Omental fat pad (tissue), 4 donors: ENCODE results near the gene ACVR1C. TPM values are rescaled to one million over a fixed set of nuclear protein-coding genes. Genes with fewer than 3 reads are reported as not detected.

Experiments
- ATAC-seq: fragments of 150-250 bp; one replicate; pipeline ENCODE4 v1.9.1; 2016; ENCODE audit warnings: mild to moderate bottlenecking, moderate library complexity; ENCODE audit not compliant: low FRiP score
- DNase-seq: peaks from one replicate; pipeline ENCODE4 v3.0.0-alpha.2; 2019; ENCODE audit warnings: low spot score
- total RNA-seq, 4 donors: library from RNA; depleted of rRNA; stranded (reverse); fragments of >200 nt; gene quantifications; one replicate each; pipeline ENCODE4 v1.1.0, GENCODE V29; 2016
- TF ChIP-seq, protein P1 (sequence below), 3 donors: fragments of 450-650 bp; IDR thresholded peaks; one replicate each; pipeline ENCODE4 v1.5.1; 2016 to 2017; ENCODE audit warnings: antibody characterized with exemption in 3 of 3, mild to moderate bottlenecking in 3 of 3, moderate library complexity in 2 of 3

ACVR1C gene
- total RNA-seq, result 100 to 1,000 TPM in 1 of 4 donors, 10 to 100 TPM in 3; 12.5 to 118 (median 44.6) TPM

DNA sequence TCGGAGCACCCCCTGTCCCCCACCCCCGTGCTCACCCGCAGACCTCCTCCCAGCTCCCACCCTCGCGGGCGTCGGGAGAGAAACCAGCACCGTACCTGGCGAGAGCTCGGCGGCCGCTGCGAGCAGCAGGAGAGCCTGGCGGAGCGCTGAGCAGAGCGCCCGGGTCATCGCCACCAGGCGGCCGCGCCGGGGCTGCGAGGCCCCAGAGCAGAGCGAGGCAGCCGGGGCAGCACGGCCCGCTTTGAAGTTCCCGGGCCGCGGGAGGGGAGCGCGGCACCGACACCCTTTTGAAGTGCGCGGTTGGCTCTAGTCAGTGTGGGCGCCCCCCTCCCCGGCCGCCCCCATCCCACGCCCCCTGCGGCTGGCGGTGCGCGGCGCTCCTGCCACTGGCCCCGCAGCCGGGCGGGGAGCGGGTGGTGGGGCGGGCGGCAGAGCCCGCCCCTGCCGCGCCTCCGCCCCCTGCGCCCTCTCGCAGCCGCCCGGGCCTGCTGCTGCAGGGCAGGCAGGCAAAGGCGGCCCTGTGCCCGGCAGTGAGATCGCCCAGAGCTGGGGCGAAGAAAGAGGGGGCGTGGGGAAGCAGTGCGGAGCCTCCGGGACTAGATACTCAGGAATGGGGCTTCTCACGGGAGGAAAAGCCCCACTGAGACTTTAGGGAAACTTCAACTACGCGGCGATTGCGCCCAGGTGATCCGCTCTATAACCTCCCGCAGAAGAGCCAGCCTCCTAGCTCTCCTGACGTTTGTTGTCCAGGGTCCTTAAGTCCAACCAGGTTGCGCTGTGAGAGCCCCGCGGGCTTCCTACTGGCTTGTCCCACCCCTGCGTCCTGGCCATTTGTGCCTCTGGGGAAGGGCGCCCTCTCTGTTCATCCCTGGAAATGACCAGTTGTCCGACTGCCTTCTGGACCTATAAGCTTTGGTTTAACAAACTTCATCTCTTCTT, at the start of gene ACVR1C:
ACVR1C (minus strand) TSS at position 388 of the 939 bp plus-strand sequence; CDS start at position 168, 220 bp downstream.
- ATAC-seq (peak; percentile 88), DNase-seq (peak; percentile 38)

DNA sequence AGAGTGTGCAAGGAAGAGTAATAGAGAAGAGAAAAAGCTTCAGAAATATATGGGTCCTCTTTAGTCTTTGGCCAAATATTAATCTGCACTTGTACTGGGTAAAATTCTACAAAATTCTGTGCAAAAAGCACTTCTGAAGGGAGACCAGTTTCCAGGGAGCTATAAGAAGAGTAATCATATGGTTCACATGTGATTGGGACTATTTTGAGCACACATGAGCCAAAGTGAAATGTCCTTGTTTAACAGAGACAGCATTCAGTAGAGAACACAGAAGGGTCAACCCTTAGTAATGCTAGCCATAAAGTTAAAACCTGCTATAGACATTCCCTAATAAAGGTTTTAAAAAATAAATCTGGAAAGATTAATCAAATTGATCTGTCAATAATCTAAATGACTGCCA, 49.3 kb upstream of the ACVR1C start:
- ATAC-seq, result no peak
- DNase-seq, result no peak
- TF ChIP-seq, protein P1, sequence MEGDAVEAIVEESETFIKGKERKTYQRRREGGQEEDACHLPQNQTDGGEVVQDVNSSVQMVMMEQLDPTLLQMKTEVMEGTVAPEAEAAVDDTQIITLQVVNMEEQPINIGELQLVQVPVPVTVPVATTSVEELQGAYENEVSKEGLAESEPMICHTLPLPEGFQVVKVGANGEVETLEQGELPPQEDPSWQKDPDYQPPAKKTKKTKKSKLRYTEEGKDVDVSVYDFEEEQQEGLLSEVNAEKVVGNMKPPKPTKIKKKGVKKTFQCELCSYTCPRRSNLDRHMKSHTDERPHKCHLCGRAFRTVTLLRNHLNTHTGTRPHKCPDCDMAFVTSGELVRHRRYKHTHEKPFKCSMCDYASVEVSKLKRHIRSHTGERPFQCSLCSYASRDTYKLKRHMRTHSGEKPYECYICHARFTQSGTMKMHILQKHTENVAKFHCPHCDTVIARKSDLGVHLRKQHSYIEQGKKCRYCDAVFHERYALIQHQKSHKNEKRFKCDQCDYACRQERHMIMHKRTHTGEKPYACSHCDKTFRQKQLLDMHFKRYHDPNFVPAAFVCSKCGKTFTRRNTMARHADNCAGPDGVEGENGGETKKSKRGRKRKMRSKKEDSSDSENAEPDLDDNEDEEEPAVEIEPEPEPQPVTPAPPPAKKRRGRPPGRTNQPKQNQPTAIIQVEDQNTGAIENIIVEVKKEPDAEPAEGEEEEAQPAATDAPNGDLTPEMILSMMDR (IDR thresholded peaks at IDR 0.05), result no peak

More for the DNA sequence above, at the start of gene ACVR1C:
- TF ChIP-seq, protein P1 (IDR thresholded peaks at IDR 0.05), result no peak

DNA sequence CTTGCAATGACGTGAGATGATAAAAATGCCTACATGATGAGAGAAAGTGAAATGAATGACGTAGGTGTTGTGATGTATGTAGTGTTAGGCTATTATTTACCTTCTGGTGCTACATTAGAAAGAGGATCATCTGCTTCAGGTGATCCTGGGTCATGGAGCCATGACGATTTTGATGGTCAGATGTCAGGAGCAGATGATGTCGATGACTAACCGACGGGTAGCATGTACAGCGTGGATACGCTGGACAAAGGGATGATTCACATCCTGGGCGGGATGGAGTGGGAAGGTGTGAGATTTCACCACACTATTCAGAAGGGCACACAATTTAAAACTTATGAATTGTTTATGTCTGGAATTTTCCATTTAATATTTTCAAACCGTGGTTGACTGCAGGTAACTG, 43.5 kb upstream of the ACVR1C start:
- DNase-seq (no peak), ATAC-seq (no peak)
- TF ChIP-seq, protein P1 (IDR thresholded peaks at IDR 0.05), result no peak

DNA sequence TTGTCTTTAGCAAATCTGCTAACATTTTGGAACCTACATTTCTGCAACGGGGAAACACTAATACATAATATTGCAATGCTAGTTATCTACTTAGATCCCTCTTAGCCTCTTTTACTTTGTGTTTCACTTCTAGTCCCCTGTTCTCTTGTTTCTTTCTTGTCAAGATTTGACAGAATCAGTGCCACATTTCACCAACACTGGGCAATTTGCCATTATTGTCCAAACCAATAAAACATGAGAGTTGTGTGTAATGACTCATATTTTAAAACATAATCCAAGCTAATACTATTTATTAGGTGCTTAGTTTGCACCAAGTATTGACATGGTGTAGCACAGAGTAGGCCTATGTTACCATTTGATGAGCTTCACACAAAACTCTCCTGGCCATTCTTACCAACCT, 33.7 kb upstream of the ACVR1C start:
- DNase-seq (no peak), ATAC-seq (no peak)
- TF ChIP-seq, protein P1 (IDR thresholded peaks at IDR 0.05), result no peak

DNA sequence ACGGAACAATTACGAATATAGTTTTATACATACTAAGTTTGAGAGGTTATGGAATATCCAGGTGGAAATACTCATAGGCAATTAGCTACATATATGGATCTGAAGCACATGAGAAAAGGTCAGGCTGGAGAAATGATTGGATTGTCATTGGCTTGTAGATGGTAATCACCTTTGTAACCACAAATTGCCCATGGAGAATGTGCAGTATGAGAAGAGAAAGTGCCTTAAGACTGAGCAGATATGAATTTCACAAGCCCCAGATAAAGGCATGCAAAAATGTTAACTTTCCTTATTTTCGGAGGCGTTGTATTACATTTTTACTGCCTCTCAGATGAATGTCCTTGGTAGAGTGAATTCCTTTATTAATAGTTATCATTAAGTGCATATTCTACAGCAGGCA, 33.1 kb upstream of the ACVR1C start:
- TF ChIP-seq, protein P1 (IDR thresholded peaks at IDR 0.05), result no peak
- DNase-seq (no peak), ATAC-seq (no peak)

DNA sequence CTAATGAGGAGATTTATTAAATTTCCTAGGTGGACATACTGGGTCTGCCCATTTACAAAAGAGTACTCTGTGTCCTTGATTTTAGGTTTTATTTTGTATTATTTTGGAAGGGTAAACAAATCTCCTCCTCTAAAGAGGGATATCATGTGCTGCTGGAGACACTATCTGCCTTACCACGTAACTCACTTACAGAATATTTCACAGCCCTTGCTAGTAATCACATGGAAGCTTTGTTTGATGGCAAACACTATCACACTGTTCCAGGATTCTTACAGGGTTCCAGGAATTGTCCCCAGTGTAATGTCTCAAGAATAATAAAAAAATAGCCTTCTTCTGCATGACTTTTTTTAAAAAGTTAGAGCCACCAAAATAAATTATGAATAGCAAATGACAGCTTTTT, 29.2 kb upstream of the ACVR1C start:
- TF ChIP-seq, protein P1 (IDR thresholded peaks at IDR 0.05), result no peak
- ATAC-seq (no peak), DNase-seq (no peak)

DNA sequence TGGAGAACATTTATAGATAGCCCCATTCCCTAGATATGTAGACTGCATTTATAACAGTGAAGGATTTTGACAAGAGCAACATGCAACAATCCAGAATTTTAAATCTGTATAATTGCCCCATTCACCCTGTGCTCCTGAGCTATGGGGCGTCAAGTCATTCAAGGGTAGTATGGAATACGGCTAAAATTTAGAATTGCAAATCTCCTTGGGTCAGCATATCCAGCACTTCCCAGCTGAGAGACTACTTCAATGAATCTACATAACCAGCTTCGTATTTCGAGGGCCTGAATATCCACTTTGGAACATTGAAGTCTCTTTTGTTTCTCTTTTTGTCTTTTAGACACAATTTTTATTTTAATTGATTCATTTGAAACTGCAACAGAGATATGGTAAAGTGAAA, 28.4 kb upstream of the ACVR1C start:
- TF ChIP-seq, protein P1 (IDR thresholded peaks at IDR 0.05), result no peak
- no peak for ATAC-seq
- DNase-seq, result no peak
